ENCODE measurements around the gene INIP.

INIP gene

DNA sequence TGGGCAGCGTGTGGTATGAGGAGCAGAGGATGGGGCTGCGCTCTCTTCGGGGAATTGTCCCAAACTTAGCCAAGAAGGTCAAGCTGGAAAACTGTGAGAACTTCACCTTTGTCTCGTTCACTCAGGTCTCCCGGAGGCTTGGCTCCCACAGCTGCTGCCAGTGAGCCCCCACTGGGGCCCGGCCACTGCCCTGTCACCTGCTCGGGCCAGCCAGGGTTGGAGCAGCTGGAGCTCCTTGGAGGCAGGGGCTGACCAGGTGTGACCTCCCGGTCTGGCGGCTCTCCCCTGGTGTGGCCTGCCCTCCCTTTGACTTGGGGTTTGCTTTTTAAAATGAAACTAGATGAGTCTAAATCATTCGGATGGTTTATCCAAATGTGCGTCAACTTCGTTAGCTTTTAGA lies 58.0 kb downstream of the INIP start:
- no peaks in the 10 kb centered on the region for H3K9me2 ChIP-seq (replicated peaks; ENCODE audit: control insufficient read depth, low read length)
- H3K4me3 ChIP-seq (ENCODE audit: low read length), result no peak overlapping the region
- H3K27me3 ChIP-seq (ENCODE audit: control insufficient read depth, low read length), result no peaks in the 10 kb centered on the region
- no peaks in the 10 kb centered on the region for H3K79me2 ChIP-seq (ENCODE audit: control insufficient read depth, low read length)
- H3K36me3 ChIP-seq (ENCODE audit: control insufficient read depth, low read length), result no peaks in the 10 kb centered on the region
- H3K9me3 ChIP-seq (ENCODE audit: control insufficient read depth, insufficient read depth, low read length), result no peaks in the 10 kb centered on the region
- H4K20me1 ChIP-seq (ENCODE audit: control insufficient read depth, insufficient read depth, low read depth, low read length), result no peaks in the 10 kb centered on the region
- TF ChIP-seq, protein P1, sequence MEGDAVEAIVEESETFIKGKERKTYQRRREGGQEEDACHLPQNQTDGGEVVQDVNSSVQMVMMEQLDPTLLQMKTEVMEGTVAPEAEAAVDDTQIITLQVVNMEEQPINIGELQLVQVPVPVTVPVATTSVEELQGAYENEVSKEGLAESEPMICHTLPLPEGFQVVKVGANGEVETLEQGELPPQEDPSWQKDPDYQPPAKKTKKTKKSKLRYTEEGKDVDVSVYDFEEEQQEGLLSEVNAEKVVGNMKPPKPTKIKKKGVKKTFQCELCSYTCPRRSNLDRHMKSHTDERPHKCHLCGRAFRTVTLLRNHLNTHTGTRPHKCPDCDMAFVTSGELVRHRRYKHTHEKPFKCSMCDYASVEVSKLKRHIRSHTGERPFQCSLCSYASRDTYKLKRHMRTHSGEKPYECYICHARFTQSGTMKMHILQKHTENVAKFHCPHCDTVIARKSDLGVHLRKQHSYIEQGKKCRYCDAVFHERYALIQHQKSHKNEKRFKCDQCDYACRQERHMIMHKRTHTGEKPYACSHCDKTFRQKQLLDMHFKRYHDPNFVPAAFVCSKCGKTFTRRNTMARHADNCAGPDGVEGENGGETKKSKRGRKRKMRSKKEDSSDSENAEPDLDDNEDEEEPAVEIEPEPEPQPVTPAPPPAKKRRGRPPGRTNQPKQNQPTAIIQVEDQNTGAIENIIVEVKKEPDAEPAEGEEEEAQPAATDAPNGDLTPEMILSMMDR (IDR thresholded peaks at IDR 0.05; ENCODE audit: low read depth, low read length, poor library complexity, severe bottlenecking), result no peak
- no peak for TF ChIP-seq EZH2phosphoT487 (IDR thresholded peaks at IDR 0.05; ENCODE audit: borderline replicate concordance, low read length)
- no peaks in the 10 kb centered on the region for H3F3A ChIP-seq (ENCODE audit: control insufficient read depth, insufficient read depth)
- no peak overlapping the region for H3K4me2 ChIP-seq (ENCODE audit: low read length)
- no peak overlapping the region for H3K27ac ChIP-seq (ENCODE audit: low read depth, low read length)
- no peaks in the 10 kb centered on the region for H3K4me1 ChIP-seq (ENCODE audit: control insufficient read depth, low read length)

DNA sequence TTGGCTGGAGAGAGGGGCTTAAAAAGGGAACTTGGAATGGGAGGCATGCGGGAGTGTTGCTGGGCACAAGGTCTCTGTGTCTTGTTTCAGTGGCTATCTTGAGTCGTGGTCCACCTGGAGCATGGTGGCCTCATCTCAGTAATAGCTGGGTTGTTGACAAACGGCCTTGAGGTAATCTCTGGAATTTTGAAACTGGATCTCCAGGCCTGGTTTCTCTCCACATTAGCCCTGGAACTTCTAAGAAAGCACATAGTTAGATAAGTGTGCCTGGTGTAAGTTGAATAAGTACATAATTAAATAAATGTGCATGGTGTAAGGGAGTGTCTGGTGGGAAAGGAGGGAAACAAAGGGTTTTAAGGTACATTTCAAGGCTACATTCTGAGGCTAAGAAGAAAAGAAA lies 62.2 kb downstream of the INIP start:
- Histone ChIP-seq H3F3A (ENCODE audit: control insufficient read depth, insufficient read depth) (no peaks in the 10 kb centered on the region), H3K27me3 (ENCODE audit: control insufficient read depth, low read length) (no peaks in the 10 kb centered on the region), H3K9me3 (ENCODE audit: control insufficient read depth, insufficient read depth, low read length) (no peaks in the 10 kb centered on the region), H3K27ac (ENCODE audit: low read depth, low read length) (no peak overlapping the region), H4K20me1 (ENCODE audit: control insufficient read depth, insufficient read depth, low read depth, low read length) (no peaks in the 10 kb centered on the region), H3K4me1 (ENCODE audit: control insufficient read depth, low read length) (no peaks in the 10 kb centered on the region), H3K9me2 (replicated peaks; ENCODE audit: control insufficient read depth, low read length) (no peaks in the 10 kb centered on the region), H3K4me3 (ENCODE audit: low read length) (no peak overlapping the region), H3K36me3 (ENCODE audit: control insufficient read depth, low read length) (no peaks in the 10 kb centered on the region), H3K4me2 (ENCODE audit: low read length) (no peak overlapping the region), H3K79me2 (ENCODE audit: control insufficient read depth, low read length) (no peaks in the 10 kb centered on the region)
- TF ChIP-seq, protein P1 (IDR thresholded peaks at IDR 0.05; ENCODE audit: low read depth, low read length, poor library complexity, severe bottlenecking), result no peak
- TF ChIP-seq EZH2phosphoT487 (IDR thresholded peaks at IDR 0.05; ENCODE audit: borderline replicate concordance, low read length), result no peak

DNA sequence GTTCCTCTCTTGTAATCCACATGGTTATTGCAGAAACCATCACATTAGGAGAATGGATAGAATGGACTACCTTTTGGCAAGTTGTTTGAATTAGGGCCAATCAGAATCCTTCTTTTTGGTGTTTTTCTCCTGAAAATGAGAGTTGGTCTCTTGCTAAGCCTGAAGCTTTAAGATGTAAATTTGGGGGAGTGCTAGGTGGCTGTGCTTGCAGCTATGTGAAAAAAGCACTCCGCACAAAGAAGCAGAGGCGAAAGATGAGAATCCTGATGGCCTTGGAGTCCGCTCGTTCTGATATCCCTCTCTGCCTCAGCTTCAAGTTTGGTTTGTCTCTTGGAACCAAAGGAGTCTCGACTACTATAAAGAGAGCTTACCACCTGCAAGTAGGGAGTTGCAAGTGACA lies 63.6 kb downstream of the INIP start:
- H3K4me2 ChIP-seq (ENCODE audit: low read length), result no peak overlapping the region
- H4K20me1 ChIP-seq (ENCODE audit: control insufficient read depth, insufficient read depth, low read depth, low read length), result no peaks in the 10 kb centered on the region
- no peaks in the 10 kb centered on the region for H3K27me3 ChIP-seq (ENCODE audit: control insufficient read depth, low read length)
- no peak overlapping the region for H3K4me3 ChIP-seq (ENCODE audit: low read length)
- TF ChIP-seq EZH2phosphoT487 (IDR thresholded peaks at IDR 0.05; ENCODE audit: borderline replicate concordance, low read length), result no peak
- TF ChIP-seq, protein P1 (IDR thresholded peaks at IDR 0.05; ENCODE audit: low read depth, low read length, poor library complexity, severe bottlenecking), result no peak
- H3K36me3 ChIP-seq (ENCODE audit: control insufficient read depth, low read length), result no peaks in the 10 kb centered on the region
- no peaks in the 10 kb centered on the region for H3K4me1 ChIP-seq (ENCODE audit: control insufficient read depth, low read length)
- no peak overlapping the region for H3K27ac ChIP-seq (ENCODE audit: low read depth, low read length)
- H3K9me2 ChIP-seq (replicated peaks; ENCODE audit: control insufficient read depth, low read length), result no peaks in the 10 kb centered on the region
- H3F3A ChIP-seq (ENCODE audit: control insufficient read depth, insufficient read depth), result no peaks in the 10 kb centered on the region
- no peaks in the 10 kb centered on the region for H3K9me3 ChIP-seq (ENCODE audit: control insufficient read depth, insufficient read depth, low read length)
- no peaks in the 10 kb centered on the region for H3K79me2 ChIP-seq (ENCODE audit: control insufficient read depth, low read length)

DNA sequence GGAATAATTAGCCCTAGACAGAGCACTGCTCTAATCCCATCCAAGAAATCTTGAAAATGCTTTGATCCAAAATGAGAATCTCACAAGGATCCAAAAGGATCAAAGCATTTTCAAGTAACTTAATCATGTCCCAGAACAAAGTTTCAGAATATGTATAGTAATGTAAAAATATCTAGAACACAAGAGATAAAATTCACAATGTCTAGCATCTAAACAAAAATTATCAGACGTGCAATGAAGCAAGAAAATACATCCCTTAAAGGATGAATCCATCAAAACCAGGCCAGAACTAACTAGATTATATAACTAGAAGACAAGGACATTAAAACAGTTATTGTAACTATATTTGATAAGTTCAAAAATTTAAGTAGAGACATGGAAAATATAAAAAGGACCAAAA lies 69.3 kb downstream of the INIP start:
- H4K20me1 ChIP-seq (ENCODE audit: control insufficient read depth, insufficient read depth, low read depth, low read length), result no peaks in the 10 kb centered on the region
- no peaks in the 10 kb centered on the region for H3K4me1 ChIP-seq (ENCODE audit: control insufficient read depth, low read length)
- H3K4me2 ChIP-seq (ENCODE audit: low read length), result no peak overlapping the region
- H3K27me3 ChIP-seq (ENCODE audit: control insufficient read depth, low read length), result no peaks in the 10 kb centered on the region
- no peaks in the 10 kb centered on the region for H3K79me2 ChIP-seq (ENCODE audit: control insufficient read depth, low read length)
- 0 out of 2 replicates have a peak, but pooled peaks cover 6% of the 10 kb centered on the region for H3K36me3 ChIP-seq (ENCODE audit: control insufficient read depth, low read length)
- no peaks in the 10 kb centered on the region for H3K9me2 ChIP-seq (replicated peaks; ENCODE audit: control insufficient read depth, low read length)
- no peak overlapping the region for H3K27ac ChIP-seq (ENCODE audit: low read depth, low read length)
- H3K9me3 ChIP-seq (ENCODE audit: control insufficient read depth, insufficient read depth, low read length), result no peaks in the 10 kb centered on the region; the same call in 1 of the 2 replicates
- TF ChIP-seq EZH2phosphoT487 (IDR thresholded peaks at IDR 0.05; ENCODE audit: borderline replicate concordance, low read length), result no peak
- TF ChIP-seq, protein P1 (IDR thresholded peaks at IDR 0.05; ENCODE audit: low read depth, low read length, poor library complexity, severe bottlenecking), result no peak
- no peaks in the 10 kb centered on the region for H3F3A ChIP-seq (ENCODE audit: control insufficient read depth, insufficient read depth)
- no peak overlapping the region for H3K4me3 ChIP-seq (ENCODE audit: low read length)

Measured in DOHH2 (cell line).